HG02623 (cell line): Measurements from ENCODE around the gene RPS19BP1.
A peak's percentile ranks its signal among the peaks of the same experiment; 100 is the strongest.

Source experiments
- ATAC-seq: cut with Tn5 transposase; IDR thresholded peaks from one replicate; pipeline ENCODE4 v1.9.1; 2021; ENCODE audit warnings: moderate library complexity; ENCODE audit not compliant: unreplicated experiment

RPS19BP1 gene

DNA sequence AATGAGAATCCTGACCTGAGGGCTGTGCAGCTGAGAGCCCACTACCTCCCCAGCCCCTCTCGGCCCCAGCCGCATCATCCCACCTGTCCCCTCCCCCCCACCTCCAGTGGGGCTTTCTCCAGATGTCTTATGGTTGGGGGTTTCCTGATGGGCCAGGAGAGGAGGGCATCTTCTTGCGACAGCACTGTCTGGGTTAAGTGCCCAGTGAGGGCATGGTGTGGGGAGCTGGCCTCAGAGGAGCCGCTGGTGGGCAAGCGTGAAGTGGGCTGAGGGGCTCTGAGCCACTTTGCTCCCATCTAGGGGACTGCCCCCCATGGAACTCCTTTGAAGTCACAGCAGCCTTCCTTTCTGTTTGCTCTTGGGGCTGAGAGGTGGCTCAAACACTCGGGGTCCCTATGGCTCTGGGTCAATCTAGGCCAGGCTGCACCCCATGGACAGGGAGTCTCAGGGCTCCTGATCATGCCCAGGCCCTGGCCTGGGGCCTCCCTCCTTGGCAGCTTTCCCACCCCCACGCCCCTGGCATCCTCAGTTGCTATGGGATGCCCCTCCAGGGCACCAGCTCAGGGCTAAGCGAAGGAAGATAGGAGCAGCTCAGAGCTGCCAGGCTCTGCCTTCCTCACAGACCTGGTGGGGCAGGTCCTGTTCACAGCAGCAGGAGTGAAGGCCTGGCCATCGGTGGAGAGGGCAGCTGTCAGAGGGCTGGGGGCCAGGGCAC, 41.4 kb downstream of the RPS19BP1 start:
- ATAC-seq, result no peak

DNA sequence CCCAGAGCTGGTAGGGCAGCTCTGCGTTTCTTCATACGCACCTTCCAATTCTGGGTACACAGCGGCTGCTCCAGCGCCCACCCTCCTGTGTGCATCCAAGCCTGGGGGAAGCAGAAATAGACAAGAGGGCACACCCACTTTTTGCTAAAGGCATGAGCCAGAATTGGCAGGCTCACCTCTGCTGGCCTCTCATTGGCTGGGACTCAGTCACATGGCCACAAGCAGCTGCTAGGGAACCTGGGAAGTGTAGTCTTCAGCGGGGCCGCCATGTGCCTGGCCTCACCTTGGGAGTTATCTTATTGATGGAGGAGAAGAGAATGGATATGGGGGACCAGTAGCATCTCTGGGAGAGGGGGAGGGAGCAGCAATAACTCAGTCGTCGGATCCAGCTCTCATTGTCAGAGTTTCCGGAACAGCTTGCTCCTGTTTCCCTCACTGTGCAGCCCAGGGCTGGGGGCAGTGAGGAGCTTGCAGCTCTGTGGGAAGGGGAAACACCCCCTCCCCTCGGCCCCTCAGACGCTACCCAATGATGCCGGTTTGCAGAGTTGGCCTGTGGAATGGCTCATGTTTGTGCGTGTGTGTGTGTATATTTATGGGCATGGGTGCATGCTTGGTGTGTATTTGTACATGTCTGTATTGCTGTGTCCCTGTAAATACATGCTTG, 42.3 kb downstream of the RPS19BP1 start:
- ATAC-seq, result peak; percentile 81

DNA sequence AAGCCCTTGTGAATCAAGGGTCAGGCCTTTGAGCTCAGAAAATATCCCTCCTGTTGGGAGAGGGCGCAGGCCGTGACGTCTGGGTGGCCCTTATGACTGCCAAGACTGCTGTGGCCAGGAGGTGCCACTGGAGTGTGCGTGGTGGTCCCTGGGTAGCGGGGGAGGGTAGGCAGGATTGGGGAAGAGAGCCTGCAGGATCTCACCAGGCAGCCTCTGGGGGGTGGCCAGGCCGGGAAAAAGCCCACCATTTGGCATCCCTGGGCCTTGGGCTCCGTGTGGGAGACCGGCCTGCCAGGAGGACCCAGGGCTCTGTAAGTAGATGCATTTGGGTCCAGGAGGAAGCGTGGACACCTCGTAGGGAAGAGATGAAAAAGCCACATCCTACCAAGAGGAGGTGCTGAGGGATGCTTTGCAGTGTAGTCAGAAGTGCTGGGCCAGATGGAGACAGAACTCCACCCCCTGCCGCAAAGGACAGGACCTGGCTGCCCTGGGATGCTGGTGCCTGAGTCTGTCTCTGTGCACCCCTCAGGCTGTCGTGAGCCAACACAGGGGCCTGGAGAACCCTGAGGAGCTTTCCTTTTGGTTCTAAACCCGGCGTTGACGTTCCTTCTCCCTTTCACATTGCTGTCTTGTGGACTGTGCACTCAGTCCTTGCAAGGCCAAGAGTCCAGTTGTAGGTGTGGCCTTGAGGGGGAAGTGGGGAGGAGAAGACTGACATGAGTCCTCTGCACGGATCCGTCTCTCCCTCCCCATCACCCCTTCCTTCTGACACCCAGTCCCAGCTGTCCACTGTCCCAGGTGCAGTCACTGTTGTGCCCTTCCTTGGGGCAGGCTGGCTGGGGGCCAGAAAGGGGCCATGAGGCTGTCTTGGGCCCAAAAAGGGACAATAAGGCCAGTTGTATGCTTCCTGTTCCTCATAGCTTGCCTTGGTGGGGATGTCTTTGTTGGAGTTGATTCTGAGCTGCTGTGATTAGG, 43.2 kb downstream of the RPS19BP1 start:
- ATAC-seq, result no peak

DNA sequence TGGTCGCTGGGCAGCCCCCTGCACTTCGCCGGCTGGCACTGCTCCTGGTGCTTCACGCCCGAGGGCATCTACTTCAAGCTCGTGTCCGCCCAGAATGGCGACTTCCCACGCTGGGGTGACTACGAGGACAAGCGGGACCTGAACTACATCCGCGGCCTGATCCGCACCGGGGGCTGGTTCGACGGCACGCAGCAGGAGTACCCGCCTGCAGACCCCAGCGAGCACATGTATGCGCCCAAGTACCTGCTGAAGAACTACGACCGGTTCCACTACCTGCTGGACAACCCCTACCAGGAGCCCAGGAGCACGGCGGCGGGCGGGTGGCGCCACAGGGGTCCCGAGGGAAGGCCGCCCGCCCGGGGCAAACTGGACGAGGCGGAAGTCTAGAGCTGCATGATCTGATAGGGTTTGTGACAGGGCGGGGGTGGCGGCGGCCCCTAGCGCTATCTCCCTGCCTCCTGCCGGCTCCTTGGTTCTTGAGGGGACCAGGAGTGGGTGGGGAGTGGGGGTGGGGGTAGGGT, 43.9 kb downstream of the RPS19BP1 start:
- no peak for ATAC-seq

DNA sequence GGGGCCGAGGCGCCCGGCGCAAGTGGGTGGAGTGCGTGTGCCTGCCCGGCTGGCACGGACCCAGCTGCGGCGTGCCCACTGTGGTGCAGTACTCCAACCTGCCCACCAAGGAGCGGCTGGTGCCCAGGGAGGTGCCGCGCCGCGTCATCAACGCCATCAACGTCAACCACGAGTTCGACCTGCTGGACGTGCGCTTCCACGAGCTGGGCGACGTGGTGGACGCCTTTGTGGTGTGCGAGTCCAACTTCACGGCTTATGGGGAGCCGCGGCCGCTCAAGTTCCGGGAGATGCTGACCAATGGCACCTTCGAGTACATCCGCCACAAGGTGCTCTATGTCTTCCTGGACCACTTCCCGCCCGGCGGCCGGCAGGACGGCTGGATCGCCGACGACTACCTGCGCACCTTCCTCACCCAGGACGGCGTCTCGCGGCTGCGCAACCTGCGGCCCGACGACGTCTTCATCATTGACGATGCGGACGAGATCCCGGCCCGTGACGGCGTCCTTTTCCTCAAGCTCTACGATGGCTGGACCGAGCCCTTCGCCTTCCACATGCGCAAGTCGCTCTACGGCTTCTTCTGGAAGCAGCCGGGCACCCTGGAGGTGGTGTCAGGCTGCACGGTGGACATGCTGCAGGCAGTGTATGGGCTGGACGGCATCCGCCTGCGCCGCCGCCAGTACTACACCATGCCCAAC, 44.6 kb downstream of the RPS19BP1 start:
- no peak for ATAC-seq

DNA sequence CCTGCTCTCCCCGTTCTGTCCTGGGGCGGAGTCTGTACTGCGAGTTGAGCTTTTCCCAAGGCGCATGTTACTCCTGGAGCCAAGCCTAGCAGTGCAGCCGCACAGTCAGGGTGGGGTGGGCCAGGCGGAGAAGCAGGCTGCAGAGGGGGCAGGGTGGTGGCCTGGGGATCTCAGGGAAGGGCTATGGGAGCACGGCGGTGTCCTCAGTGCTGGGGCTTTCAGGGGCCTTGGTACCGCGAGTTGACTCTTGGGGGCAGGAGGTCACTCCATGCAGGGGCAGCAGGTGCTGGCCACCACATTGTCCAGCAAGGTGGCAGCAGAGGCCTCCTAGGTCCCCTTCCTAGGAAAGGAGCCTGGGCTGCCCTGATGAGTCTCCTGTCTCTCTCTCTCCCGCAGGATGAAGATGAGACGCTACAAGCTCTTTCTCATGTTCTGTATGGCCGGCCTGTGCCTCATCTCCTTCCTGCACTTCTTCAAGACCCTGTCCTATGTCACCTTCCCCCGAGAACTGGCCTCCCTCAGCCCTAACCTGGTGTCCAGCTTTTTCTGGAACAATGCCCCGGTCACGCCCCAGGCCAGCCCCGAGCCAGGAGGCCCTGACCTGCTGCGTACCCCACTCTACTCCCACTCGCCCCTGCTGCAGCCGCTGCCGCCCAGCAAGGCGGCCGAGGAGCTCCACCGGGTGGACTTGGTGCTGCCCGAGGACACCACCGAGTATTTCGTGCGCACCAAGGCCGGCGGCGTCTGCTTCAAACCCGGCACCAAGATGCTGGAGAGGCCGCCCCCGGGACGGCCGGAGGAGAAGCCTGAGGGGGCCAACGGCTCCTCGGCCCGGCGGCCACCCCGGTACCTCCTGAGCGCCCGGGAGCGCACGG, 45.4 kb downstream of the RPS19BP1 start:
- ATAC-seq, result no peak

DNA sequence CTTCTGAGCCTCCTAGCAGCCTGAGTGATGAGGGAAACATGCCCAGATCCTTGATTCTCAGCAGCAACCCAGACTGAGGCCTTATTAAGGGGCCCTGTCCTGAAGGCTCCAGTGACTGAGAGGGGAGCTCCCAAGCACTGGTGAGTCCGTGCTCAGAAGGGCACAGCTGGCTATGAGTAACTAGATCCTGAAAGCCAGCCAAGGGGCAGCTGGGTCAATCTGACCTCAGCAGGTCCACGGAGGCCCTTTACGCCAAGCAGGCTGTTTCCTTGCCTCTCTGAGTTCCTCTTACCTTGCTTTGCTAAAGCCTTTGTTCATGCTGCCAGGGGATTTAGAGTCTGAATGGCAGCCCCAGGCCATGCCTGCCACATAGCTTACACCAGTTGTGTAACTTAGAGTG, 49.8 kb downstream of the RPS19BP1 start:
- ATAC-seq, result no peak

DNA sequence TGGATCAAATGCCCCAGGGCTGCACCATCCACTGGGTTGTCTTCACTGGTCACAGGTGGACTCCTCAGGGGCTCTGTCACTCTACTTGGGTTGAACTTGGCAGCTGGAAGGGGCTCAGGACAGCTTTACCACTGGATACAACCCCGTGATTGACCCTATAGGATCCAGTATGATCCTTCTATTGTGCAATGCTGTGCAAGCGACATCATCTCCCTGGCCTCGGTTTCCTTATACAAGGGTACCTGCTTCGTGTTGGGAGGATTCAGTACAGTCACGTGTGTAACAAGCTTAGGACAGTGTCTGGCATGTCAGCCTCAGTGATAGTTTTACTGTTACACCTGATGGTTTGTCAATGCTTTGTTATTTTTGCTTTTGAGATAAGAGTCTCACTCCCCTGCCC, 51.0 kb downstream of the RPS19BP1 start:
- ATAC-seq, result no peak

DNA sequence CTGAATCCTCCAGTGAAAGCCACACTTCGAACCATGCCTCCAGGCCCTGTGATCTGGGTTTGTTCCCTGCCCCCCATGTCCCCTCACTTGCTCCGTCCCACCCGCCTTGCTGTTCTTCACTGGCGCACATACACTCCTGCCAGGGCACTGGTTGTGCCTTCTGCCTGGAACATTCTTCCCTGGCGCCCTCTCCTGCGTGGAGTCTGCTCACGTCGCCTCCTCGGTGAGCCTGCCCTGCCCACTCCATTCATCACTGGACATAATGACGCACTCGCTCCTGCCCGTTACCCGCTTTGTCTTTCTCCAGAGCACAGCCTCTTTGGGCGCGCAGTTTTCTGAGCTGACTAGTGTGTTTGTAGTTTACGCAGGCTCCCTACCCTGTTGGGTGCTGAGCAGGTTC, 51.5 kb downstream of the RPS19BP1 start:
- ATAC-seq, result no peak

DNA sequence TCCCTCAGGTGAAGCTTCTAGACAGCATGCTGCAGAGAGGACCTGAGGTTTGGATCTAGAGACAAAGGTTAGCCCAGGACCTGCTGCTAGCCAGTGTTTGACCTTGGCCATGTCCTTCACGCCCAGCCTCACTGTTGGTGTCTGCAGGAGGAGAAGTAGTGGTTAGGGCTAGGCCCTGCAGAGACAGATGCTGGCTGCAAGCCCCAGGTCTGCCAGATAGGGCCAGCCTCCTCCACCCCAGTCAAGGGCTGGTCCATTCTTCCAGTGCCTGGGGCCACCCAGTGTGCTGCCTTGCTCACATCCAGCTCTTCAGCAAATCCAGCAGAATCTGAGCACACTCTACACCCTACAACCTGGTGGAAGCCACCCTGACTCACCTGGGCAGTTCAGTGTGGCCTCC, 52.0 kb downstream of the RPS19BP1 start:
- no peak for ATAC-seq

DNA sequence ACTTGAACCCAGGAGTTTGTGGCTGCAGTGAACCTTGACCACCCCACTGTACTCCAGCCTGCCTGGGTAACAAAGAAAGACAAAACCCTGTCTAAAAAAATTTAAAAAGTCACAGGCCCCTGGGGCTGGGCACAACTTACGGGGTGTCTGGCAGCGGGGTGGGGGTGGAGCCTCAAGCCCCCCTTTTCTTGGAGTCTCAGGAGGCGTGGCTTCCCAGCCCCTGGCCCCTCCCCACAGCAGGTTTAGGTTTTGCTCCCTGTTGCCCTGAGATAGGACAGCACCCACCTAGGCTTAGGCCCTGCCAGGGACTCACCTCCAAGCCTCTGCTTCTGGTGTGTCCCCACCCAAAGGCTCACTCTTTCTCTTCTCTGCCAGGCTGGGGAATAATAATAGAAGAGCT, 53.3 kb downstream of the RPS19BP1 start:
- ATAC-seq, result no peak
